AG09319 (cell line): ENCODE data around the gene NTN3.

Experiments
- DNase-seq: peaks from one replicate; pipeline ENCODE4 v3.0.0-alpha.2; 2010; ENCODE audit warnings: low read depth; ENCODE audit errors: extremely low read depth
- CTCF ChIP-seq: IDR thresholded peaks from 2 replicates; pipeline ENCODE4 v1.5.1; 2011; ENCODE audit warnings: low read depth, mild to moderate bottlenecking, inconsistent platforms, low read length, moderate library complexity

NTN3 gene

GRCh38 chr16:2472885-2473445, 1.9 kb downstream of the NTN3 start:
- no peak for TF ChIP-seq CTCF
- no peak for DNase-seq

- no peak for TF ChIP-seq CTCF
- DNase-seq: no peak
Observed at GRCh38 chr16:2473446-2473926, 2.4 kb downstream of the NTN3 start.

- DNase-seq: no peak
- peak; percentile 17 for TF ChIP-seq CTCF
Observed at GRCh38 chr16:2473999-2474876, 3.1 kb downstream of the NTN3 start.

GRCh38 chr16:2474877-2475412, 3.8 kb downstream of the NTN3 start, which contains the start of gene TBC1D24:
TBC1D24 (plus strand) TSS chr16:2475127; CDS start chr16:2496149, 21,022 bp downstream.
- peak; percentile 44 for DNase-seq
- no peak for TF ChIP-seq CTCF

- DNase-seq: no peak
- no peak for TF ChIP-seq CTCF
Observed at GRCh38 chr16:2475413-2476344, 4.6 kb downstream of the NTN3 start.

- DNase-seq: no peak
- no peak for TF ChIP-seq CTCF
Observed at GRCh38 chr16:2476345-2476720, 5.2 kb downstream of the NTN3 start.
